ENCODE results near the gene MORC1.
"Not testable (repeated sequence)": the region's sequence is repeated elsewhere in the genome, so short reads cannot be mapped to it uniquely, and the experiment has no call there.

The MORC1 gene

DNA sequence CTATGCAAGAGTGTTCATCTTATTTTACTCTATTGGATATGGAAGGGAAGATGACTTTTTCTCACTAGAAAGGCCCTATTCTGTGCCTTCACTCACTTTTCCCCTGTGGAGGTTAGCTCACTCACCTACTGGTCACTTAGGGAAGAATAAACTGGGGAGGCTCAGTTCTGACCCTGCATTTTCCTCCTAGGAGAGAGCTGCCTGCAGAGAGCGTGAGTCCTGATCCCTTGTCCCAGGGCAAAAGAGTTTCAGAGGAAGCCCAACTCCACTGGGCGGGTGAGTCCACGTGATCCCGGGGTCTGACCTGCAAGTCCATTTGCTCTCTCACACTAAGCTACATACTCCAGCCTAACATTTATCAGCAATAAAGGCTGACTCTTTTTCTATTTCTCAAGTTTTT is 8.4 kb downstream of the MORC1 start:
- DNase-seq = no peak

DNA sequence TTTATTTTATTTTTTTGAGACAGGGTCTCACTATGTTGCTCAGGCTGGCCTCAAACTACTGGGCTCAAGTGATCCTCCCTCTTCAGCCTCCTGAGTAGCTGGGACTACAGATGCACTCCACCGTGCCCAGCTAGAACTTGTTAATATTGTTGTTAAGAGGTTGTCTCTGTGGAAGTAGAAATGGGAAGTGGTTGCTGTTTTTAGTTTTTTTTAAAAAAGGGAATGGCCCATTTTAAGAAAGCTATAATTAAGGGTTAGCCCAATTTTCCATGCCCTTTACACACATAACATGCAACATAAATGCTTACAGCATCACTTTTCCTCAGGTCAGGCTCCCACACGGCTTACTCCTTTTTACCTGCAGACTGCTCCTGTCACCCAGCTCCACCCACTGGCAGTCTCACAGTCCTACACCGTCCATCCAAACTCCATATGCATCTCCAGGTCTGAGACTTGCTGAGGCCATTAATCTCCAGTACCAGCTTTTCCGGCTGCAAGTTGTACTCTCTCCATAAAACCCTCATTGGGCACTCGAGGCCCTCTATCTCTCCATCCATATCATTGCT is 19.8 kb downstream of the MORC1 start:
- no peak for DNase-seq

DNA sequence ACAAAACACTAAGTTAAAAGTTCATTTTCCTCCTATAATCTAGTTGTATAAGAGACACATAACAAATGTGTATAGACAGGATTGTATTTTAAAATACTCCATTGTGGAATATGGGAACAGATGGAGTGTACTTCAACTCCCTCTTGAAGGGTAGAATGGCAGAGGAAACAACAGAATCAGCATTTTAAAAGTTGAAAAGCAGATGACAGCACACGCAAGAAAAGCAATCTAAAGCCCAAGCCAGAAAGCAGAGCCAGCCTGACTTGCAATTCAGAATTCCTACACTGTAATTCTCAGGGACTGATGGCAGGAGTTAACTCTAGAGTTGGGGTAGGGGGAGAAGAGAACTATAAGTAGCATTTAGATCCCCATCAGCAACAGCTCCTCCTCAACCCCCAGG is 22.8 kb downstream of the MORC1 start:
- DNase-seq = no peak

DNA sequence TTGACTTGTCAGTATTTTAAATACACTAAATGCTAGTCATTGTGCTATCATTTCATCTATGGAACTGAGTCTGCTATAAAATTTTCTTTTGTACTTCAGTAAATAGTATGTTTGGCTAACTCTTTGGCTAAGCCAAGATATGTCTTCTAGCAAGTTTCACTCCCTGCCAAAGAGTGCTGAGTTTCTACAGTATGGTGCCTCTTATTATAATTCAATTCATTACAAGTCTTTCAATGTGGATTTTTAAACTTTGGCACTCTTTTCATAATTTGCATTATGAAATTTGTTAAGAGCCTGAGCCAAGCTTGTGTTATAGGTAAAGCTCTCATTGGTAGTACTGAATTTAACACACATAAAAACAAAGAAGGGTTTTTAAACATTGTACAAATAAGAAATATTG is 24.4 kb downstream of the MORC1 start:
- no peak for DNase-seq

DNA sequence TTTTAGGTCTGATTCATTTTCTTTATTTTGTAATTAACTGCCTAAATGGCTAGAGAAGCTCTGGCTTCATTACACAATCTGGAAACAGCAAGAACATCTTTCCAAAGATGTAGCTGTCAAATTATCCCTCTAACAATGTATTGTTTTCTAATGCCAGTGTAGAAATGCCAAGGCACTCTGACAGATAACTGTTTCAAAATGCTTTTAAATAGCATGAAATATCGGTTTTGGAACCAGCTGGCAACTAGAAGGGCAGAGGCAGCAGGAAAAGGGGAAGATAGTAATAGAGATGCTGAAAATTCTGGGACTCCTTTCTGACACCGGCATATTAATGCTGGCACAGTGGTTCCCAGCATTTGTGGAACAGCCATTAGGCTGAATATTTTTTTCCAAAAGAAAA is 26.1 kb downstream of the MORC1 start:
- no peak for DNase-seq

DNA sequence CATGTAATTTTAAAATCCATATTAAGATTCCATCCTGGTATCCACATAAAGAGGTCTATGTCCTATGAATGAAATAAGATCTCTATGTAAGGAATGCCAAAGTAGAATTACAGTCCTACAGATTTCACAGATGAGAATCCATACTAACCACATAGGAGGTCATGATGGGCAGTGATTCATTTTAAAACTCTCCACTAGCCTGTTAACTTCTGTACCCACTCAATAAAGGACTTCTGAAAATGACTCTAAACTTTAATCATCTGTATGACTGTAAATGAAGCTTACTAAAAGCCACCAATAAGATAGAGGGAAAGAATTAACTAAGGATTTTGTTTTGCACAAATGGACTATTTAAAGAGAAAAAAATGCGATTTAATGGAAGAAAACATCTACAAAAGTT is 28.7 kb downstream of the MORC1 start:
- no peak for DNase-seq

DNA sequence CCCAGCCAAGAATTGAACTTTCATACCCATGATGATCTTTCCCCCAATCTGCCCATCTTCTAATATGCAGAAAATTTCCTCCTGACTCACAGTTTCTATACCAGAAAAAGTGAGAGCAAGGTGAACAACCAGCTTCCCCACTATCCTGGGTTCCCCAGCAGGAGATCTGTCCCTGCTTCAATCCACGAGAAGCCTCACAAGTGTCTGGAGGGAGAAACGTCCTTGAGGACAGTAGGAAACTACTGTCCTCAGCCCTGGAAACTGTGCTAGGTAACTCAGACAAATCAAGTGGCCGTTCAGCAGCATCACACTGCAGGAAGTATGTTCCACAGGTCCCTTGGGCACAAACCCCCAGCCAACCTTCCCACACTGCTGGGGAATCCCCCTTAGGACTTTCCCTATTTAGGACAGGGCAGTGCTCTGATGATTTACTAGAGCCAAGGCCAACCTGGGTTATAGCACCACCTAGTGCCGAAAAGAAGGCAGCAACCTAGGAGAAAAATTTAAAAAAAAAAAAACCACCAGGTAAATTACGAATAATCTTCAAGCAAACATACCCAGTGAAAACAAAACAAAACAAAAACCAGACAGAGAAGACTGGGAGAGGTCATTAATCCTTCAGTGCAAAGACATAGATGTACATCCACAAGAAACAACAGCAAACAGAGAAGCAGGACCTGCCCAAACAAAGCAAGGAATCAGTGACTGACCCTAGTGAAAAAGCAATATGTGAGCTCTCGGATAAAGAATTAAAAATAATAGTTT is 36.0 kb downstream of the MORC1 start:
- peak; percentile 21 for DNase-seq

DNA sequence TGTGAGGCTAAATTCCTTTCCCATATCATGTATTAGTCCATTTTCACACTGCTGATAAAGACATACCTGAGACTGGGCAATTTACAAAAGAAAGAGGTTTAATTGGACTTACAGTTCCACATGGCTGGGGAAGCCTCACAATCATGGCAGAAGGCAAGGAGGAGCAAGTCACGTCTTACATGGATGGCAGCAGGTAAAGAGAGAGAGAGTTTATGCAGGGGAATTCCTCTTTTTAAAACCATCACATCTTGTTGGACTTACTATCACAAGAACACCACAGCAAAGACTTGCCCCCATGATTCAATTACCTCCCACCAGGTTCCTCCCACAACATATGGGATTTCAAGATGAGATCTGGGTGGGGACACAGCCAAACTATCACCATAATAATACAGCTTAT is 37.8 kb downstream of the MORC1 start:
- not testable (repeated sequence) for DNase-seq

DNA sequence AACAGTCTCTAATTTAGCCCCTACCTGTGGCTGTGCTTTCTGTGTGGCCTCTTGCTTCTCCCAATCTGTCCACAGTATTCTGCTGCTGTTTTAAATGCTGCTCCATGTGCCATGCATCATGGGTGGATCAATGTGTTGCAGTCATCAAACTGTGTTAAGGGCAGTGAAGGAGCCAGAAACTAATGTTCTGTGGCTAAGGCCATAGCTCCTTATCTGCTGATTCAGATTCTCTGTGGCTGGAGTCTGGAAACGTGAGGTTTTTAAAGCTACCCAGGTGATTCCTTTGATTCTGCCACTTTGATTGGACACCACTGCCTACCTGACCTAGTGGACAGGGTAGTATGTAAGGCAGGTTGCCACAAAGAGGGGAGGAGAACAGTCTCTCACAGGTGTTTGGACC is 44.8 kb downstream of the MORC1 start:
- DNase-seq = no peak

DNA sequence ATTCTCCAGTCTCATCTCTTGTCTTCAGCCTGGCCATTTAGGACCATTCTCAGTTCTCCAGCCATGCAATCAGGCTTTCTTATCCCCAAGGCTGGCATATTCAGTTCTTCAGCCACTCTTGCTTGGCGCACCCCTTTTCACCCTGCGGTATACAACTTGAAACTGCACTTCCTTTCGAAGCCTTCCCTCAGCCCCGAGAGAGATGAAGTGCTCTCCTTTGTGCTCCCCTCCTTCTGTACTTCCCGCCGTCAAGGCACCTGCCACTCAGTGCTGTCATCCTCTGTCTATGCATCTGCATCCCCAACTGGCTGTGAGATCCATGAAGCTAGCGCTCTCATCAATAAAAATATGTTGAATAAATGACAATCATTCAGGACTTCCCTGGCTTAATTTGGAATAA is 45.7 kb downstream of the MORC1 start:
- no peak for DNase-seq

DNA sequence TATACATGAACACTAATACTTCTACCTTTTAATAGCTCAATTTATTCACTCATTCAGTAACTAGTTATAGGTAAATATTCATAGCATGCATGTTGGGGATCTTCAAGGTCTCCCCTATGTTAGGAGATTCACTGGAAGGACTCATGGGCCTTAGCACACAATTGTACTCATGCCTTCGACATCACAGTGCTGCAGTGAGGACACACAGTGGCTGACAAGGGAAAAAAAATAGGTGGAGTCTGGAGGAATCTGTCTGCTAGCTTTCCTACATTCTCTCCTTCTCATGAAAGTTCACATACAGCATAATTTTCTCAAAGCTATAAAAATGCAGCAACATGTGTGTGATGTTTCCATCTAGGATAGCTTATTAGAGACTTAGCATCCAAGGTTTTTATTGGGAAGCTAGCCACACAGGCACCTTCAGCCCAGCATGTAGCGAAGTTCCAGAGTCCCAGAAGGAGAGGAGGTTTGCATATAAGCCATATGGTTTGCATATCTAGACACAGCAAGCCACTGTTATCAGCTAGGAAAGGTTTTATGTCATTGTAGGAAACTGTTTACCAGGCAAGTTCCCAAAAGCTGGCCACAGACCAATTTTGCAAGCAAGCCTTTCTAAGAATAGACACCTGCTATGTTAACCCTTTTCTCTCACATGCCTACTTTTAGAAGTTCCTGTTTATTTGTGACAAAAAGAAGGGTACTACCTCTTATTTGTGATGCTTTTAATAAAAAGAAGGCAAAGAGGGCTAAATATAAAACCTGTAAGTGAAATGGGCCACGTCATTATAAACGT is 46.4 kb downstream of the MORC1 start:
- DNase-seq = no peak

DNA sequence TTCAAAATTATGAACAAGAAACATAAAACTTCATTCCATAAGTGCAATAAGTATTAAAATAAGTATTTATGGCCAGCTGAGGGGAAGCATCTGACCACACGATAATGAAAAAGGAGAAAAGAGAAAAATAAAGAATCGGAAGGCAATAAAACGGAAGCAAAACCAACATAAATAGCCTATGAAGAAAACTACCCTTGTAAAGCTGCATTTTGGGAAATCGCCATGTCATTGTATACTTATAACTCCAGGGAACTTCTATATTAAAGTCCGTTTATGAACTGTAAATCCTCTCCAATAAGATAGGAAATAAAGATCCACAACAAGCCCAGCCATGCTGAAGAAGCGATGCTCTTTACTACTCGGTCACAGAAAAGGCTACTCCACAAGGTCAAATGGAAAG is 47.7 kb downstream of the MORC1 start:
- no peak for DNase-seq

DNA sequence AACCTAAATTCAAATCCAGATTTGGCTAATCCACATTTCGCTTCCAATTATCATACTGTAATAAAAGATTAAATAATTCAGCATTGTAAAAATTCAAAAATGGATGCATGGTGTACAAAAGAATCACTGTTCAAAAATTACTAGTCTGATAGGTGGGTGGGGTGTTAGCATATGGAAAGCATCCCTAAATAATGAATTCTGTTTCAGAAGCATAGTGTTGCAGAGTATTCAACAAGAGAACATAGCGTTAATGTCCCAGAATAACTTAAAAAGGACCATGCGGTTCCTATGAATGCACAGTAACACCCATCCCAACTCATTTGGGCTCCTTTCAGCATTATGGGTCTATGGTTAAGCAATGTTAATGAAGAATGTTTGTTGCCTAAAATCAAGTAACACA is 51.1 kb downstream of the MORC1 start:
- DNase-seq = no peak

DNA sequence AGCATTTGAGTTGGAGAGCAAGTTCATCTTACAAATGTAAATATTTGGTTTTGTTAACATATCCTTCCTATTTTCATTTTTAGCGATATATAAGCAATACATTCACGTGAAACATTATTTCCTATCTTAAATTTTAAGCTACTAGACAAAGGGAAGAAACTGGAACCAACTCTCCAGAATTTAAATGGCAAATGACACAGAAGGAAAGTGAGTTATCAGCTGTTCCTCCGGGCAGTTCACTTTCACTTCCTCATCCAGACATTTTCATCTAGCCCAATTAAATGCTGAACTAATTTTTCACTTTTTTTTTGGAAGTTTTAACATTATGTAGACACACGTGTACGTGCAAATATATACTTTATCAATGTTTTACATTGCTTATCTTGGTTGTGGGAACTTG is 58.7 kb downstream of the MORC1 start:
- no peak for DNase-seq

DNA sequence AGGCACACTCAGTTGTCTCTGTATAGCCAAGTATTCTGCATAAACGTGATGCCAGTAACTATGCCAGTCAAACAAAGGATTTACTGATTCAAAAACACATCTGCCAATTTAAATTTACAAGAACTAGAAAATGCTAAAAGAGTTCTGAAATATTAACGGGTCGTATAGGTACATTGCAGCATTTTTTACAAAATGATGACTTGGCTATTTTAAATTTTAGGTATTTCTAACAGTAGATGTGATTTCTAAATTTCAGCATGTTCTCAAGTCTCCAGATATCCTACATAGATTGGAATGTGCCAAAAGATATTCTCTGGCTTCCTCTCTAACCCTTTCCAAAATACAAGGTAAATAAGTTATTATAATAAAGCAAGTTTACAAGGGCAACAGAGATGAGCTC is 60.3 kb downstream of the MORC1 start:
- DNase-seq = no peak

DNA sequence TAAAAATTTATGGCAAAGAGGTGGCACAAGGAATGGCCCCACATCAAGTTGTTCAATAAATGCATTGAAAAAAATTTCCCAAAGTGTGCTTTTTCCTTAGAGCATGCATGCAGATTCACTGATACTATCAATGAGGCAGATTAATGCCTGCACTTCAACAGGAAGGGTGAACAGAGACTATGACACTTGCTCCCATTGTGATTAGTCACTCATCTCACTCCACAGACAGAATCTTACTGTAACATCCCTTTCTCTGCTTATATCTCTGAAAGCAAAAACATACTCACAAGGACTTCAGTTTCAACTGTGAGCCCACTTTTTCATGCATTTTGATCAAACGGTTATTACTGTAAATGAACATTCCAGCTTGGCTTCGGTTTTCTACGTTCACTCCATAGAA is 60.9 kb downstream of the MORC1 start:
- no peak for DNase-seq

DNA sequence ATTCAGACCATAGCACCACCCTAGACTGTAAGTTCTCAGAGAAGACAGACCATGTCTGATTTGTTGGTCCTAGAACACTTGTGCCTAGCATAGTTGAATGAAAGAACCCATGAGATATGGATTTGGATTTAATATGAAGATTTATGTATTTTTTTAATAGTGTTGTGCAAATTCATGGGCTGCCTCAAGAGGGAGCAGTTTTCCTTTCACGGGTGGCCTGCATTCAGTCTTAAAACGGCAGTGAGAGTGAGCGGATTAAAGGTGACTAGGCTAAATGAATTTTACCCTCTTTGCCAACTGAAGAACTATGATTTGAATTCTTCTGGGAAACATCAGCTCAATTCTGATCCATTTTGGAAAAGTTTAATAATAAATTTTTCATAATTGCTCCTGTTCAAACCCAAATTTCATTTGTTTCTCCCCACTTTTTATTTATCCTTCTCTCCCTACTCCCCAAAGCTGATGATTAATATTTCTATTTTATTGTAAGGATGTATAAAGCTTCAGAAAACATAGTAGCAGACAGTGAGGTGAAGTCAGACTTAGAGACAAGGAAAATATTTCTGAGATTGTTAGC is 67.3 kb downstream of the MORC1 start:
- DNase-seq = no peak

DNA sequence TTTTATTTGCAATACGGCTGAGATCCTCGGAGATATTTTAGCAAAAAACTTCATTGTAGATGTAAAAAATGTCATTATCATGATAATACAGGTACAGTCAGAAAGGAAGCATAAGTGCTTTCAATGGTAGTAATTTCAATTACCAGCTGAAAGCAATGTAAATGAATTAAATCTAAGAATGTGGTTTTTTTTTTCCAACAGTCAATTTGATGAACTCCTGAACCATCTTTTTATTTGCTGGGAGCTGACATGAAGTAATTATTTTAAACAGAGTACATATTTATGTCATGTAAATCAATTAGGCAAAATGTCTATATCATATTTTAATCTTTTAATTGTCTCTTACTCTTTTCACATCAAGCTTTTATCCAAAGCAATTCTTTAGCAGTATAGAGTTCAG is 70.6 kb downstream of the MORC1 start:
- no peak for DNase-seq

DNA sequence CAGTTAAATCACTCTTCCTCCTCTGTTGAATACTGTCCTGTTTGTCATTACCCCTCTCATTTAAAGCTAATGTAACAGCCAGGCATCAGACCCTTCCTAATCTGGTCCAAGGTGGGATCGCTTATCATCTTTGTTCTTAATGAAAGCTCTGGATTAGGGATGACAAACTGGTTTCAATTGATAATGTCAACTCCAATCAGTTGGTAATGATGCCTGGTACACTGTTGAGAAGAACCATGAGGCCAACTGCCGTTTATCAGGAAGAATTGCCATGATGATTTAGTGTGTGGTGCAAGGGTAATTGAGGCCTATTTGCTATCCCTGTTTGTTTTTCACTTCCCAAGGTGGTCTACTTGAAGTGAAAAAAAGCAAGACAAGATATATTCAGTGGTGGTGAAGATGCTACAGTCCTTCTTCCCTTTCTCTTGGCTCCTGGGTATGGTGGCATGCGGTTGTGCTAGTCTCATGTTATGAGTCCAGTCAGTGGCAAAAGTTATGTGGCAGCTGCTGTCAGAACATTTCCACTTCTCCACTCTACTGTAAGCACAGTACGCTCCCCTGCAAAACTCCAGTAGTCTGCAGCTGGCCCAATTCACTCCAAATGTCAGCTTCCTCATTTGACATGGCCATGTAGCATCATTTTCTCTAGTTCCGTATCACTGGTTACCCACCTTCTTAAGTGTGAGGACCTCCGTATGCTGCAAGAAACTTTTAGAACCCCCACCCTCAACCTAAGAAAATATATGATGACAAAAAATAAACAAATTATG is 72.5 kb downstream of the MORC1 start:
- no peak for DNase-seq

DNA sequence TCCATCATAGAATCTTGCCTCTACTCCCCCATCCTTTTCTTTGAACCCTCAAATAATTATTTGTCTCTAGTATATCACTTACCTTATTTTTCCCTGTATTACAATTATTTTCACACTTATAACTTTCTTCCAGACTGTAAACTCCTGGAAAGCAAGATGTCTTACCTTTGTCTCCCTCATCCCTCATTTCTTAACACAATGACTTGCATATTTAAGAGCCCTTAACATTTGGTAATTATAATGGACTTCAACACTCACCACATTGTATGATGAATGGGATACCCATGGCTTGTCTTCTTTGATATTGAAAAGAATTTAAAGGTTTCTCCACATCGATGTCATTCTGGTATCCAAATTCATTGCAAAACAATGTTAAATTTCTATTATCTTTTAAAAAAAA is 82.9 kb downstream of the MORC1 start:
- no peak for DNase-seq

DNA sequence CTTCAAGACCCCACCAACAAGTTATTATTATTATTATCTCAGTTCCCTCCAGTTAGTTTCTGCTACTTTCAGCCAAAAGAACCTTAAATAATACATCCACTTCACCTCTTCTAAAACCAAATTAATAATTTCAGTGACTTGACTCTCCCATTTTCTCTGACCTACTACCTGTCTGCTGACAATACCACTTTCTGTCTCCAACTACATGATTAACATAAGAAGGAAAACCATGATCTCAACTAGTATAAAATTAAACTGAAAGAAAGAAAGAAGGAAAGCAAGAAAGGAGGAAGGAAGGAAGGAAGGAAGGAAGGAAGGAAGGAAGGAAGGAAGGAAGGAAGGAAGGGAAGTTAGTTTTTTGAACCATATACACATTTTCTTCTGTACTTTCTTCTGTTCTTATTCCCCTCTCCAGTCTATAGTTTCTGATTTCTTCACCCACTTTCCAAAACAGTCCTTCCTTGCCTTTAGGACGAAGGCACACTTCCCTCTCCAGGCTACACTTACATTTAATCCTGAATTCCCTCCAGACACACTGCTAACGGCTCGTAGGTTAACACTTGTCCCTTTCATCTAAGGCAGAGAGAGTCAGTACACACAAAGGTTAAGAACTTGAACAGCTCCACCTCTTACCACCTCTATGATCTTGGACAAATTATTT is 84.8 kb downstream of the MORC1 start:
- DNase-seq = no peak

DNA sequence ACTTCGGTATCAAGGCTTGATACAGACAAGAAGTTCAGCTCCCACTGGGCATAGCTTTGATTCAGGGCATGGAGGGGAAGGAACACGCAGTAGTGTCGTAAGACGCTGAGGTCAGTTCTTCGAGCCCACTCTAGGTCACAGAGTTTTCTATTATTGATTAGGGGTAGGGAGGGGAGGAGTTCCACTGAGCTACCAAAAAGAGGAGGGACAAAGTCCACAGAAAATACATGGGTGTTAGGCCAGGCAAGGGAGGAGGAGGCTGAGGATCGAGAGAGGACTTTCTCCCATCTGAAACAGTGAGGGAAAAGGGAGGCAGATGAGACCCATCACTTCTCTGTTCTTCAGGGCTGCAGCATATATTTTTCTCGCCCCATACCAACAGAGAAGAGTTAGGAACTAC is 89.2 kb downstream of the MORC1 start:
- DNase-seq = no peak

DNA sequence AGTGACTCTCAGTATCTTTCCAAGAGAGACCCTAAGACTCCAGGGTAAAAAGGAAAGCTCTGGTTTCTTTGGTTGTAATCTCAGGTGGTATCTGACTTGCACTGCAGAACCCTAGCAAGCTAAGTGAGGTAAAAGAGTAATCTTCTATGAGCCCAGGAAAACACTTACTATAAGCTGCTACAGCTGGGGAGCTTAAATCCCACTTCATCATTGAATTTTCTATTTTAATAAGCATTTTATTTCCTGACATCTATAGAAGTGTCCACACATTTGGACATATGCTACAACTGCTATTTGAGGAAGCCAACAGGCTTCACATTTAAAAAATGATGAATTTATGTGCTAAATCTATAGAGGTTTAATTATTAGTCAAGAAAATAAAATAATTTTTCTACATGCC is 91.1 kb downstream of the MORC1 start:
- no peak for DNase-seq

All from NK-92 treated with Interleukin-12 subunit alpha and Interleukin-12 subunit beta, amount 100 ng/mL, for 24 hours (cell line).